Stimulated activated CD8-positive, alpha-beta memory T cell treated with anti-CD3 and anti-CD28 coated beads, Interleukin-7, amount 100 ng/mL, for 4 hours (primary cell): ENCODE results near the gene GLS.
"Not testable (repeated sequence)": the region's sequence is repeated elsewhere in the genome, so short reads cannot be mapped to it uniquely, and the experiment has no call there.

Experiments
- DNase-seq, 2 donors: peaks; one replicate each; pipeline ENCODE4 v3.0.0-alpha.2; 2020; ENCODE audit warnings: low read depth in 2 of 2

The GLS gene

GRCh38 chr2:190885844-190886243 is 5.2 kb downstream of the GLS start:
- not testable (repeated sequence) for DNase-seq

- no peak for DNase-seq
These were observed 6.5 kb downstream of the GLS start for GRCh38 chr2:190887089-190887488.

- no peak for DNase-seq
These were observed 7.8 kb downstream of the GLS start for GRCh38 chr2:190888449-190888848.

GRCh38 chr2:190889175-190889943 is 8.7 kb downstream of the GLS start:
- no peak for DNase-seq

- no peak for DNase-seq
These were observed 10.8 kb downstream of the GLS start for GRCh38 chr2:190891372-190891771.

- DNase-seq: no peak
These were observed 11.3 kb downstream of the GLS start for GRCh38 chr2:190891889-190892288.

GRCh38 chr2:190893157-190893556 is 12.5 kb downstream of the GLS start:
- no peak for DNase-seq

GRCh38 chr2:190896477-190896876 is 15.9 kb downstream of the GLS start:
- DNase-seq: no peak

GRCh38 chr2:190903693-190904450 is 23.3 kb downstream of the GLS start:
- no peak for DNase-seq

GRCh38 chr2:190904640-190905261 is 24.1 kb downstream of the GLS start:
- DNase-seq: no peak

- DNase-seq: no peak
These were observed 27.9 kb downstream of the GLS start for GRCh38 chr2:190908532-190908931.

GRCh38 chr2:190909680-190910079 is 29.1 kb downstream of the GLS start:
- DNase-seq: no peak

GRCh38 chr2:190910341-190911136 is 29.9 kb downstream of the GLS start:
- no peak for DNase-seq

- DNase-seq: no peak
These were observed 31.2 kb downstream of the GLS start for GRCh38 chr2:190911813-190912212.

- no peak for DNase-seq
These were observed 32.1 kb downstream of the GLS start for GRCh38 chr2:190912726-190913125.

- no peak for DNase-seq
These were observed 33.1 kb downstream of the GLS start for GRCh38 chr2:190913725-190914124.

GRCh38 chr2:190916829-190917228 is 36.2 kb downstream of the GLS start:
- no peak for DNase-seq

- DNase-seq: no peak
These were observed 39.5 kb downstream of the GLS start for GRCh38 chr2:190920085-190920484.

- DNase-seq: no peak
These were observed 41.8 kb downstream of the GLS start for GRCh38 chr2:190922376-190922775.

GRCh38 chr2:190927301-190927700 is 46.7 kb downstream of the GLS start:
- DNase-seq: no peak

GRCh38 chr2:190929919-190930318 is 49.3 kb downstream of the GLS start:
- no peak for DNase-seq

- DNase-seq: no peak
These were observed 49.8 kb downstream of the GLS start for GRCh38 chr2:190930411-190930810.
